Neural progenitor cell (in vitro differentiated cells): ENCODE measurements around the gene HOXB4. TPM values are rescaled to one million over a fixed set of nuclear protein-coding genes. Genes with fewer than 3 reads are reported as not detected.

Experiments
- DNase-seq: peaks from one replicate; pipeline ENCODE4 v3.0.0-alpha.2; 2016; ENCODE audit warnings: low spot score
- H2AFZ ChIP-seq: fragments of 200-600 bp; sonication (generic); replicated peaks from 2 replicates; pipeline ENCODE4 v1.6.1; 2016; ENCODE audit warnings: antibody characterized with exemption
- H3F3A ChIP-seq: fragments of 200-600 bp; sonication (generic); 2 replicates; pipeline ENCODE4 v1.6.1; 2016; ENCODE audit warnings: antibody characterized with exemption, low read depth
- H3K27ac ChIP-seq: fragments of 200-600 bp; sonication (generic); 2 replicates; pipeline ENCODE4 v1.5.1; 2016; ENCODE audit warnings: mild to moderate bottlenecking
- H3K27me3 ChIP-seq: fragments of 200-600 bp; sonication (generic); 2 replicates; pipeline ENCODE4 v1.6.1; 2016; ENCODE audit warnings: mild to moderate bottlenecking, moderate library complexity
- H3K36me3 ChIP-seq: fragments of 200-600 bp; sonication (generic); 2 replicates; pipeline ENCODE4 v1.5.1; 2016
- H3K4me1 ChIP-seq: fragments of 200-600 bp; sonication (generic); 2 replicates; pipeline ENCODE4 v1.6.1; 2016; ENCODE audit warnings: mixed run types
- H3K4me2 ChIP-seq: fragments of 200-600 bp; sonication (generic); 2 replicates; pipeline ENCODE4 v1.6.1; 2016
- H3K4me3 ChIP-seq: fragments of 200-600 bp; sonication (generic); 2 replicates; pipeline ENCODE4 v1.5.1; 2016
- H3K79me2 ChIP-seq: fragments of 200-600 bp; sonication (generic); 2 replicates; pipeline ENCODE4 v1.6.1; 2016; ENCODE audit warnings: low read depth
- H3K9ac ChIP-seq: fragments of 200-600 bp; sonication (generic); 2 replicates; pipeline ENCODE4 v1.6.1; 2016
- H3K9me3 ChIP-seq: fragments of 200-600 bp; sonication (generic); 2 replicates; pipeline ENCODE4 v1.5.1; 2016; ENCODE audit warnings: low read depth
- H4K20me1 ChIP-seq: fragments of 200-600 bp; sonication (generic); 2 replicates; pipeline ENCODE4 v1.6.1; 2016; ENCODE audit warnings: low read depth
- H3K27ac Mint-ChIP-seq: 3 replicates; pipeline ENCODE4 v1.8.0; 2021; ENCODE audit warnings: mixed read lengths
- H3K27me3 Mint-ChIP-seq: 2 replicates; pipeline ENCODE4 v1.8.0; 2022; ENCODE audit warnings: low read depth, mild to moderate bottlenecking, inconsistent platforms, moderate library complexity, mixed read lengths; ENCODE audit not compliant: insufficient read depth
- H3K36me3 Mint-ChIP-seq: 3 replicates; pipeline ENCODE4 v1.8.0; 2021; ENCODE audit warnings: mixed read lengths
- H3K4me1 Mint-ChIP-seq: 3 replicates; pipeline ENCODE4 v1.8.0; 2021; ENCODE audit warnings: mixed read lengths
- H3K4me3 Mint-ChIP-seq: 3 replicates; pipeline ENCODE4 v1.8.0; 2021; ENCODE audit warnings: mild to moderate bottlenecking, moderate library complexity, mixed read lengths
- H3K9me3 Mint-ChIP-seq: 3 replicates; pipeline ENCODE4 v1.8.0; 2020; ENCODE audit warnings: mixed read lengths
- EZH2 ChIP-seq: fragments of 200-600 bp; sonication (generic); IDR thresholded peaks from 2 replicates; pipeline ENCODE4 v1.6.1; 2017; ENCODE audit warnings: antibody characterized with exemption, mild to moderate bottlenecking, moderate library complexity
- EZH2phosphoT487 ChIP-seq: fragments of 200-600 bp; sonication (generic); IDR thresholded peaks from 2 replicates; pipeline ENCODE4 v1.6.1; 2017; ENCODE audit warnings: antibody characterized with exemption
- total RNA-seq: library from RNA; depleted of rRNA; stranded (reverse); fragments of >200 nt; gene quantifications from 2 replicates; pipeline ENCODE4 v1.2.3, GENCODE V29; 2015; ENCODE audit warnings: low replicate concordance
- TF ChIP-seq, protein P1 (sequence below): fragments of 200-600 bp; sonication (generic); IDR thresholded peaks from 2 replicates; pipeline ENCODE4 v1.5.1; 2017; ENCODE audit warnings: antibody characterized with exemption, mild to moderate bottlenecking

The HOXB4 gene
- total RNA-seq, 1 donor from 2014 or later = not detected

GRCh38 chr17:48568499-48569239, 9.5 kb downstream of the HOXB4 start:
- peak; percentile 87 for TF ChIP-seq EZH2phosphoT487
- TF ChIP-seq, protein P1, sequence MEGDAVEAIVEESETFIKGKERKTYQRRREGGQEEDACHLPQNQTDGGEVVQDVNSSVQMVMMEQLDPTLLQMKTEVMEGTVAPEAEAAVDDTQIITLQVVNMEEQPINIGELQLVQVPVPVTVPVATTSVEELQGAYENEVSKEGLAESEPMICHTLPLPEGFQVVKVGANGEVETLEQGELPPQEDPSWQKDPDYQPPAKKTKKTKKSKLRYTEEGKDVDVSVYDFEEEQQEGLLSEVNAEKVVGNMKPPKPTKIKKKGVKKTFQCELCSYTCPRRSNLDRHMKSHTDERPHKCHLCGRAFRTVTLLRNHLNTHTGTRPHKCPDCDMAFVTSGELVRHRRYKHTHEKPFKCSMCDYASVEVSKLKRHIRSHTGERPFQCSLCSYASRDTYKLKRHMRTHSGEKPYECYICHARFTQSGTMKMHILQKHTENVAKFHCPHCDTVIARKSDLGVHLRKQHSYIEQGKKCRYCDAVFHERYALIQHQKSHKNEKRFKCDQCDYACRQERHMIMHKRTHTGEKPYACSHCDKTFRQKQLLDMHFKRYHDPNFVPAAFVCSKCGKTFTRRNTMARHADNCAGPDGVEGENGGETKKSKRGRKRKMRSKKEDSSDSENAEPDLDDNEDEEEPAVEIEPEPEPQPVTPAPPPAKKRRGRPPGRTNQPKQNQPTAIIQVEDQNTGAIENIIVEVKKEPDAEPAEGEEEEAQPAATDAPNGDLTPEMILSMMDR = no peak
- peak; percentile 88 for TF ChIP-seq EZH2
- H3F3A ChIP-seq = no peaks in the 10 kb centered on the region
- Mint-ChIP-seq H3K9me3 (peaks cover 2% of the 10 kb centered on the region), H3K27ac (no peak overlapping the region), H3K27me3 (peaks cover 19% of the 10 kb centered on the region), H3K4me1 (no peaks in the 10 kb centered on the region), H3K4me3 (no peak overlapping the region), H3K36me3 (no peaks in the 10 kb centered on the region)
- no peak for DNase-seq
- H3K27ac ChIP-seq = no peak overlapping the region
- H3K4me3 ChIP-seq = no peak overlapping the region
- peaks cover 96% of the 10 kb centered on the region for H4K20me1 ChIP-seq
- no peaks in the 10 kb centered on the region for H3K4me1 ChIP-seq
- no peaks in the 10 kb centered on the region for H3K36me3 ChIP-seq
- no peak overlapping the region for H3K4me2 ChIP-seq
- no peak overlapping the region for H2AFZ ChIP-seq
- no peaks in the 10 kb centered on the region for H3K79me2 ChIP-seq
- H3K9me3 ChIP-seq = no peaks in the 10 kb centered on the region
- H3K9ac ChIP-seq = no peak overlapping the region
- peaks cover 100% of the 10 kb centered on the region for H3K27me3 ChIP-seq

GRCh38 chr17:48567646-48568354, 10.3 kb downstream of the HOXB4 start:
- Histone ChIP-seq H3K9ac (no peak overlapping the region), H3K36me3 (no peaks in the 10 kb centered on the region), H3K9me3 (no peaks in the 10 kb centered on the region), H3K4me2 (no peak overlapping the region), H4K20me1 (peaks cover 96% of the 10 kb centered on the region), H3K4me3 (no peak overlapping the region), H3K4me1 (no peaks in the 10 kb centered on the region), H3F3A (no peaks in the 10 kb centered on the region), H3K79me2 (no peaks in the 10 kb centered on the region), H2AFZ (no peak overlapping the region), H3K27me3 (peaks cover 100% of the 10 kb centered on the region), H3K27ac (no peak overlapping the region)
- TF ChIP-seq EZH2phosphoT487 (no peak), EZH2 (no peak)
- TF ChIP-seq, protein P1 = no peak
- Mint-ChIP-seq H3K27ac (no peak overlapping the region), H3K27me3 (peaks cover 19% of the 10 kb centered on the region), H3K4me1 (no peaks in the 10 kb centered on the region), H3K36me3 (no peaks in the 10 kb centered on the region), H3K4me3 (no peak overlapping the region), H3K9me3 (peaks cover 2% of the 10 kb centered on the region)
- DNase-seq = no peak

GRCh38 chr17:48567209-48567608, 10.9 kb downstream of the HOXB4 start:
- no peaks in the 10 kb centered on the region for H3K36me3 Mint-ChIP-seq
- H3K9me3 ChIP-seq = no peaks in the 10 kb centered on the region
- TF ChIP-seq, protein P1 = no peak
- TF ChIP-seq EZH2phosphoT487 = no peak
- TF ChIP-seq EZH2 = no peak
- H3K79me2 ChIP-seq = no peaks in the 10 kb centered on the region
- H3K4me3 Mint-ChIP-seq = no peak overlapping the region
- H3K27me3 ChIP-seq = peaks cover 100% of the 10 kb centered on the region
- no peak for DNase-seq
- peaks cover 19% of the 10 kb centered on the region for H3K27me3 Mint-ChIP-seq
- H3K9me3 Mint-ChIP-seq = peaks cover 2% of the 10 kb centered on the region
- H4K20me1 ChIP-seq = peaks cover 96% of the 10 kb centered on the region
- H3K4me1 Mint-ChIP-seq = no peaks in the 10 kb centered on the region
- no peak overlapping the region for H3K27ac Mint-ChIP-seq
- H3K9ac ChIP-seq = no peak overlapping the region
- H3K27ac ChIP-seq = no peak overlapping the region
- H3K36me3 ChIP-seq = no peaks in the 10 kb centered on the region
- no peak overlapping the region for H3K4me2 ChIP-seq
- no peak overlapping the region for H3K4me3 ChIP-seq
- no peaks in the 10 kb centered on the region for H3K4me1 ChIP-seq
- H3F3A ChIP-seq = no peaks in the 10 kb centered on the region
- no peak overlapping the region for H2AFZ ChIP-seq
